Measurements from ENCODE around the gene SART3. TPM values are rescaled to one million over a fixed set of nuclear protein-coding genes. Genes with fewer than 3 reads are reported as not detected.

SART3 gene
- total and polyA plus RNA-seq, 7 experiments from 2014 or later: 34.3 to 99.3 (median 85.2) TPM

DNA sequence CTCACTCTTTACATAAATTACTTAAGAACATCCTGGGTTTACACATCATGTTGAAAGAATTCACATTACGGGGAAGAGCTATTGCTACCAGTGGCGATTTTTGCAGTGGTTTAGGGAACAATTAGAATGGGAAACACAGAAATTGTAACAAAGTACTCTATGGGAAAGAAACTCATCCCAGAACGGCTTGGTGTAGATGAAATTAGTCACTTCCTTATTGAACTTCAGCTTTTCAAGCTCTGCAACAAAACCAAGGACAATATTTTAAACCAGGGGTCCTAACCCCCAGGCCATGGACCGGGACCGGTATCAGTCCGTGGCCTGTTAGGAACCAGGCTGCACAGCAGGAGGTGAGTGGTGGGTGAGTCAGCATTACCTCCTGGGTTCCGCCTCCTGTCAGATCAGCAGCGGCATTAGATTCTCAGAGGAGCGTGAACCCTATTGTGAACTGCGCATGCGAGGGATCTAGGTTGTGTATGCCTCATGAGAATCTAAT, 78.2 kb downstream of the SART3 start:
- H3K27me3 ChIP-seq (ENCODE audit: control insufficient read depth in 2 of 2, insufficient read depth in 2 of 2, low read length in 2 of 2): no peaks in the 10 kb centered on the region
- POLR2A ChIA-PET: no interaction called here
- no peak for ATAC-seq
- Mint-ChIP-seq H3K9me3 (peaks cover 3 to 16% (median 6%) of the 10 kb centered on the region in 11 donors), H3K27me3 (peaks cover 0 to 65% (median 53%) of the 10 kb centered on the region in 5 donors), H3K4me1 (no peaks in the 10 kb centered on the region), H3K4me3 (no peak overlapping the region), H3K36me3 (peaks cover 0 to 6% (median 4%) of the 10 kb centered on the region in 5 donors), H3K27ac (no peak overlapping the region)
- H3K4me1 ChIP-seq (ENCODE audit: control insufficient read depth in 2 of 2, insufficient read depth in 2 of 2, low read length in 2 of 2): no peaks in the 10 kb centered on the region
- H3K27ac ChIP-seq (ENCODE audit: low read depth, low read length): no peak overlapping the region
- CTCF ChIA-PET: no interaction called here
- no peaks in the 10 kb centered on the region for H3K9me3 ChIP-seq (ENCODE audit: control insufficient read depth in 2 of 3, low read length in 3 of 3)
- H3K36me3 ChIP-seq (ENCODE audit: control insufficient read depth in 2 of 3, insufficient read depth in 3 of 3, low read length in 3 of 3): no peaks in the 10 kb centered on the region
- intact Hi-C loops (cut with micrococcal nuclease): no loop called here
- H3K4me3 ChIP-seq (ENCODE audit: low read length): no peak overlapping the region
- no peak for DNase-seq

DNA sequence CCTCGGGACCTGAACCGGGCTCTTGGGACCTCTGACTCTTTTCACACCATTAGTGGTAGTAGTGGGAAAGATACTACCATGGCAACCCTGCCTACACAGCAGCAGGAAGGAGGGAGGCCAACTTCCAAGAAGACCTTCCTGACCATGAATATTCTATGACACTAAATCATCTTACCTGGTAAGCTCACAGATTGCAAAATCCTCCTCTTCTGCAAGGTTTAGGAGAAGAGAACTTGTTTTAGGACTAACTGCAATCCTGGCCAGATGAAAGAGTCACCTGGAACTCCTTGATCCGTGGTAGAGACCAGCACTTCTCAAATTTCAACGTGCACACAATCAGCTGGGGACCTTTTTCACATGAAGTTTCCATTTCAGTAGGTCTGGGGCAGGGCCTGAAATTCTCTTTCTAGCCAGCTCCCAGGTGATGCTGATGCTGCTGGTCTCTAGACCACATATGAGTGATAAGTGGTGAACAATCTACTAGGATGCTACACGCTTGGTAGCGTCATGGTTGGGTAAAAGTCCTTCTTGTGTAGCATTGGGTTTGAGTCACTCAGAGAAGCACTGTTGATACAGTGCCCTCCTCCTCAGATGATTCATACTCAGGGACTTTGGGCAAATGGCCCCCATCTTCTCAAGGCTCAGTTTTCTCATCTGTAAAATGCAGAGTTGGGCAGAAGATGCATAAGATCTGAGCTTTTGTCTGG, 81.5 kb downstream of the SART3 start:
- Histone ChIP-seq H3K27me3 (ENCODE audit: control insufficient read depth in 2 of 2, insufficient read depth in 2 of 2, low read length in 2 of 2) (no peaks in the 10 kb centered on the region), H3K27ac (ENCODE audit: low read depth, low read length) (no peak overlapping the region), H3K4me1 (ENCODE audit: control insufficient read depth in 2 of 2, insufficient read depth in 2 of 2, low read length in 2 of 2) (no peaks in the 10 kb centered on the region), H3K36me3 (ENCODE audit: control insufficient read depth in 2 of 3, insufficient read depth in 3 of 3, low read length in 3 of 3) (no peaks in the 10 kb centered on the region), H3K4me3 (ENCODE audit: low read length) (no peak overlapping the region), H3K9me3 (ENCODE audit: control insufficient read depth in 2 of 3, low read length in 3 of 3) (no peaks in the 10 kb centered on the region)
- Mint-ChIP-seq H3K9me3 (no peaks in the 10 kb centered on the region), H3K36me3 (peaks cover 0 to 4% (median 0%) of the 10 kb centered on the region in 5 donors), H3K27me3 (peaks cover 0 to 49% (median 36%) of the 10 kb centered on the region in 5 donors), H3K4me3 (no peak overlapping the region), H3K27ac (no peak overlapping the region), H3K4me1 (no peaks in the 10 kb centered on the region)
- ChIA-PET POLR2A (no interaction called here), CTCF (no interaction called here)
- ATAC-seq (no peak), DNase-seq (no peak)
- intact Hi-C loops (cut with micrococcal nuclease): no loop called here

GRCh38 chr12:108478611-108479206, 82.3 kb downstream of the SART3 start:
- Histone ChIP-seq H3K4me3 (ENCODE audit: low read length) (no peak overlapping the region), H3K9me3 (ENCODE audit: control insufficient read depth in 2 of 3, low read length in 3 of 3) (no peaks in the 10 kb centered on the region), H3K36me3 (ENCODE audit: control insufficient read depth in 2 of 3, insufficient read depth in 3 of 3, low read length in 3 of 3) (no peaks in the 10 kb centered on the region), H3K4me1 (ENCODE audit: control insufficient read depth in 2 of 2, insufficient read depth in 2 of 2, low read length in 2 of 2) (no peaks in the 10 kb centered on the region), H3K27ac (ENCODE audit: low read depth, low read length) (no peak overlapping the region), H3K27me3 (ENCODE audit: control insufficient read depth in 2 of 2, insufficient read depth in 2 of 2, low read length in 2 of 2) (no peaks in the 10 kb centered on the region)
- no peak for ATAC-seq
- DNase-seq: no peak
- Mint-ChIP-seq H3K27ac (no peak overlapping the region), H3K36me3 (peaks cover 0 to 4% (median 0%) of the 10 kb centered on the region in 5 donors), H3K4me3 (no peak overlapping the region), H3K4me1 (no peaks in the 10 kb centered on the region), H3K9me3 (no peaks in the 10 kb centered on the region), H3K27me3 (peaks cover 0 to 48% (median 32%) of the 10 kb centered on the region in 5 donors)
- intact Hi-C loops (cut with micrococcal nuclease): no loop called here
- ChIA-PET POLR2A (no interaction called here), CTCF (no interaction called here)

GRCh38 chr12:108477881-108478259, 83.1 kb downstream of the SART3 start:
- Histone ChIP-seq H3K9me3 (ENCODE audit: control insufficient read depth in 2 of 3, low read length in 3 of 3) (no peaks in the 10 kb centered on the region), H3K4me1 (ENCODE audit: control insufficient read depth in 2 of 2, insufficient read depth in 2 of 2, low read length in 2 of 2) (no peaks in the 10 kb centered on the region), H3K27me3 (ENCODE audit: control insufficient read depth in 2 of 2, insufficient read depth in 2 of 2, low read length in 2 of 2) (no peaks in the 10 kb centered on the region), H3K4me3 (ENCODE audit: low read length) (no peak overlapping the region), H3K27ac (ENCODE audit: low read depth, low read length) (no peak overlapping the region), H3K36me3 (ENCODE audit: control insufficient read depth in 2 of 3, insufficient read depth in 3 of 3, low read length in 3 of 3) (no peaks in the 10 kb centered on the region)
- no peak for ATAC-seq
- CTCF ChIA-PET: no interaction called here
- no peak overlapping the region for H3K27ac Mint-ChIP-seq
- POLR2A ChIA-PET: no interaction called here
- peaks cover 0 to 3% (median 0%) of the 10 kb centered on the region in 11 donors for H3K9me3 Mint-ChIP-seq
- H3K4me1 Mint-ChIP-seq: no peaks in the 10 kb centered on the region
- DNase-seq: no peak
- intact Hi-C loops (cut with micrococcal nuclease): no loop called here
- no peak overlapping the region for H3K4me3 Mint-ChIP-seq
- H3K36me3 Mint-ChIP-seq: peaks cover 0 to 4% (median 0%) of the 10 kb centered on the region in 5 donors
- peaks cover 0 to 44% (median 37%) of the 10 kb centered on the region in 5 donors for H3K27me3 Mint-ChIP-seq

DNA sequence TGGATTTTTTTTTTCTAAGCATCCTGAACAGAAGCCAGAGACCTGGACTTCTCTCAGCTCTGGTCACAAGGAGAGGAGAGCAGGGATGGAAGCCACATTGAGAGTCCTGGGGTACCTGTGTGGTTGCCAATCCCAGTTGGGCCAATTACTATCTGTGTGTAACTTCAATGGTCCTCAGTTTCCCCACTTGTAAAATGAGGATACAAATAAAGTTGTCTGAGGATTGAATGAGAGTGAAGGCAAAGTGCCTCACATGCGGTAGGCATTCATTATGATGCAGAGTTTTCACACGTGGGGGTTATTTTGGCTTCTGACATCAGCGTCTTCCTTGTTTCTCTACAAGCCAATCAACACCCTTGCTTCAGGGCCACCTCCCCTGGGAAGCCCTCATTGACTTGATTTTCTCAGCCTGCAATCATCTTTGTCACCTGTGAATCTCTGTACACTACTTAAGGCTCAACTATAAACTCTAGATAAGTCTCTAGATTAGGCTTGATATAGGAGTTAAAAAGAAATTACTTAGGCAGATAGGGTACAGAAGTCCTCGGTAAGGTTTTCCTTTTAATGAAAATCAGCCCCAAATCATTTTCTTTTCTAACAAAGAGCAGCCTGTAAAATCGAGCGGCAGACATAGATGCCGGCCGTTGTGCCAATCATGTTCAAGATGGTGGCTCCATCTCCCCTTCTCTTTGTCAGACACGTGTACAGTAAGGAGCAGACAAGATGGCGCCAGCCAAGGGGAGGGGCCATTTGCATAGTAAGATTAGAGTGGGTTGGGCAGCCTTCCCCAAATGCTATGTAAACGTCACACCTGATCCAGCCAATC, 83.7 kb downstream of the SART3 start:
- intact Hi-C loops (cut with micrococcal nuclease): no loop called here
- no peak overlapping the region for H3K4me3 Mint-ChIP-seq
- Histone ChIP-seq H3K4me3 (ENCODE audit: low read length) (no peak overlapping the region), H3K27me3 (ENCODE audit: control insufficient read depth in 2 of 2, insufficient read depth in 2 of 2, low read length in 2 of 2) (no peaks in the 10 kb centered on the region), H3K4me1 (ENCODE audit: control insufficient read depth in 2 of 2, insufficient read depth in 2 of 2, low read length in 2 of 2) (no peaks in the 10 kb centered on the region), H3K9me3 (ENCODE audit: control insufficient read depth in 2 of 3, low read length in 3 of 3) (no peaks in the 10 kb centered on the region), H3K36me3 (ENCODE audit: control insufficient read depth in 2 of 3, insufficient read depth in 3 of 3, low read length in 3 of 3) (no peaks in the 10 kb centered on the region), H3K27ac (ENCODE audit: low read depth, low read length) (no peak overlapping the region)
- H3K27me3 Mint-ChIP-seq: peaks cover 0 to 38% (median 31%) of the 10 kb centered on the region in 5 donors
- DNase-seq (no peak), ATAC-seq (no peak)
- H3K36me3 Mint-ChIP-seq: peaks cover 0 to 4% (median 0%) of the 10 kb centered on the region in 5 donors
- no peak overlapping the region for H3K27ac Mint-ChIP-seq
- no peaks in the 10 kb centered on the region for H3K4me1 Mint-ChIP-seq
- CTCF ChIA-PET: no interaction called here
- H3K9me3 Mint-ChIP-seq: peaks cover 0 to 3% (median 0%) of the 10 kb centered on the region in 11 donors
- POLR2A ChIA-PET: no interaction called here

DNA sequence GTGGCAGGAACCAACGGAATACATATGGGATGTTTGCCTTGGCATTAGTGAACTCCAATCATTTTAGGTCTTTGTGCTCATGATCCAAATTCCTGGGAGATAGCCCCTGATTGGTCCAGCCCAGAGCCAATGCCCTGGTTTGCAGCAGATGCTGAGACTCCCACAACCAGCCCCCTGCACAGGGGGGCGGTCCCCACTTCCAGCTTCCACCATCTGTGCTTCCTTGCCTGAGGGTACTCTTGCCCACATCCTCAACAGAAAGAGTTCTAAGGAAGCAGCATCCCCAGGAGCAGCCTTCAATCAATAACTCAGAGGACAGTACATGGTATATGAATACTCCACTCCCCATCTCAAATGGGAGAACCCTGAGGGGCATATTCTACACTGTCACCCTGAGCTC, 85.6 kb downstream of the SART3 start:
- DNase-seq: no peak
- H3K27me3 ChIP-seq (ENCODE audit: control insufficient read depth in 2 of 2, insufficient read depth in 2 of 2, low read length in 2 of 2): no peaks in the 10 kb centered on the region
- H3K9me3 ChIP-seq (ENCODE audit: control insufficient read depth in 2 of 3, low read length in 3 of 3): no peaks in the 10 kb centered on the region
- Mint-ChIP-seq H3K27ac (no peak overlapping the region), H3K4me1 (no peaks in the 10 kb centered on the region), H3K4me3 (no peak overlapping the region), H3K27me3 (peaks cover 0 to 28% (median 22%) of the 10 kb centered on the region in 5 donors), H3K36me3 (peaks cover 0 to 4% (median 0%) of the 10 kb centered on the region in 5 donors), H3K9me3 (peaks cover 0 to 3% (median 0%) of the 10 kb centered on the region in 11 donors)
- intact Hi-C loops (cut with micrococcal nuclease): no loop called here
- ATAC-seq: no peak
- no peaks in the 10 kb centered on the region for H3K36me3 ChIP-seq (ENCODE audit: control insufficient read depth in 2 of 3, insufficient read depth in 3 of 3, low read length in 3 of 3)
- POLR2A ChIA-PET: no interaction called here
- no peaks in the 10 kb centered on the region for H3K4me1 ChIP-seq (ENCODE audit: control insufficient read depth in 2 of 2, insufficient read depth in 2 of 2, low read length in 2 of 2)
- CTCF ChIA-PET: no interaction called here
- H3K27ac ChIP-seq (ENCODE audit: low read depth, low read length): no peak overlapping the region
- no peak overlapping the region for H3K4me3 ChIP-seq (ENCODE audit: low read length)
